ENCODE results near the gene VAX1. TPM values are rescaled to one million over a fixed set of nuclear protein-coding genes. Genes with fewer than 3 reads are reported as not detected.
"Not testable (repeated sequence)": the region's sequence is repeated elsewhere in the genome, so short reads cannot be mapped to it uniquely, and the experiment has no call there.

Gene VAX1
- total RNA-seq, 3 donors from 2014 or later (not counting 1 experiment from before 2014, with no cell fraction given): not detected

- ATAC-seq: no peak
- intact Hi-C loops (cut with micrococcal nuclease): no loop called here
These were observed 7.7 kb downstream of the VAX1 start for GRCh38 chr10:117130346-117130745.

DNA sequence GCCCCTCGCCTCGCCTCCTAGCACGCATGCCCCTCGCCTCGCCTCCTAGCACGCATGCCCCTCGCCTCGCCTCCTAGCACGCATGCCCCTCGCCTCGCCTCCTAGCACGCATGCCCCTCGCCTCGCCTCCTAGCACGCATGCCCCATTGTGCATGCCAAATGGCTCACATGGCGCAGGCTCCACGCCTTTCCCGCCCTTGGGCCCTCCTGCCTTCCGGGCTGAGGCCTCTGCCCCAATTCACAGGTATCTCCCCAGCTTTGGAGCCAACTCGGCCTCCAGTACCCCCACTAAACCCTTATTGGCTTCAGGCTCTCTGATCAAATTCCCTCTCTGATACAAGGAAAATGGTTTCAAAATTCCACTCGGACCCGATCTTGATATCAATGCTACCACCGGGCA is 11.4 kb downstream of the VAX1 start:
- peaks cover 30% of the 10 kb centered on the region for H3K27me3 ChIP-seq (ENCODE audit: control insufficient read depth, insufficient read depth, low read length)
- H3K4me1 ChIP-seq (ENCODE audit: control insufficient read depth, insufficient read depth, low read length); H3K27ac ChIP-seq (ENCODE audit: low read length); H3K4me3 ChIP-seq (ENCODE audit: low read length); ATAC-seq; H3K4me3 Mint-ChIP-seq; H3K9me3 Mint-ChIP-seq; H3K9me3 ChIP-seq (ENCODE audit: control insufficient read depth, insufficient read depth, low read length); DNase-seq; H3K4me1 Mint-ChIP-seq; H3K36me3 Mint-ChIP-seq; H3K36me3 ChIP-seq (ENCODE audit: control insufficient read depth, insufficient read depth, low read length); intact Hi-C loops (cut with micrococcal nuclease); H3K27ac Mint-ChIP-seq: not testable (repeated sequence)
- H3K27me3 Mint-ChIP-seq (ENCODE audit: low read depth in 2 of 2): peaks cover 29 to 49% of the 10 kb centered on the region in 2 donors
- 98% methylated on average over 15 of the region's 23 CpGs for WGBS (ENCODE audit: insufficient coverage)

More at GRCh38 chr10:117130346-117130745, 7.7 kb downstream of the VAX1 start:
- Mint-ChIP-seq H3K27ac (no peak overlapping the region), H3K27me3 (ENCODE audit: low read depth in 2 of 2) (peaks cover 55 to 74% of the 10 kb centered on the region in 2 donors), H3K36me3 (peaks cover 16% of the 10 kb centered on the region), H3K4me3 (no peak overlapping the region), H3K4me1 (peaks cover 14 to 17% of the 10 kb centered on the region in 2 donors), H3K9me3 (no peaks in the 10 kb centered on the region)
- Histone ChIP-seq H3K36me3 (ENCODE audit: control insufficient read depth, insufficient read depth, low read length) (no peaks in the 10 kb centered on the region), H3K27ac (ENCODE audit: low read length) (no peak overlapping the region), H3K4me1 (ENCODE audit: control insufficient read depth, insufficient read depth, low read length) (peaks cover 9% of the 10 kb centered on the region), H3K27me3 (ENCODE audit: control insufficient read depth, insufficient read depth, low read length) (peaks cover 54% of the 10 kb centered on the region), H3K4me3 (ENCODE audit: low read length) (no peak overlapping the region), H3K9me3 (ENCODE audit: control insufficient read depth, insufficient read depth, low read length) (no peaks in the 10 kb centered on the region)
- WGBS (ENCODE audit: insufficient coverage): 88% methylated on average over 2 of the region's 2 CpGs
- TF ChIP-seq, protein P1, sequence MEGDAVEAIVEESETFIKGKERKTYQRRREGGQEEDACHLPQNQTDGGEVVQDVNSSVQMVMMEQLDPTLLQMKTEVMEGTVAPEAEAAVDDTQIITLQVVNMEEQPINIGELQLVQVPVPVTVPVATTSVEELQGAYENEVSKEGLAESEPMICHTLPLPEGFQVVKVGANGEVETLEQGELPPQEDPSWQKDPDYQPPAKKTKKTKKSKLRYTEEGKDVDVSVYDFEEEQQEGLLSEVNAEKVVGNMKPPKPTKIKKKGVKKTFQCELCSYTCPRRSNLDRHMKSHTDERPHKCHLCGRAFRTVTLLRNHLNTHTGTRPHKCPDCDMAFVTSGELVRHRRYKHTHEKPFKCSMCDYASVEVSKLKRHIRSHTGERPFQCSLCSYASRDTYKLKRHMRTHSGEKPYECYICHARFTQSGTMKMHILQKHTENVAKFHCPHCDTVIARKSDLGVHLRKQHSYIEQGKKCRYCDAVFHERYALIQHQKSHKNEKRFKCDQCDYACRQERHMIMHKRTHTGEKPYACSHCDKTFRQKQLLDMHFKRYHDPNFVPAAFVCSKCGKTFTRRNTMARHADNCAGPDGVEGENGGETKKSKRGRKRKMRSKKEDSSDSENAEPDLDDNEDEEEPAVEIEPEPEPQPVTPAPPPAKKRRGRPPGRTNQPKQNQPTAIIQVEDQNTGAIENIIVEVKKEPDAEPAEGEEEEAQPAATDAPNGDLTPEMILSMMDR (IDR thresholded peaks at IDR 0.05): no peak
- no peak for DNase-seq

GRCh38 chr10:117126034-117126433 is 12.0 kb downstream of the VAX1 start:
- H3K9me3 Mint-ChIP-seq: no peaks in the 10 kb centered on the region
- Histone ChIP-seq H3K27ac (ENCODE audit: low read length) (no peak overlapping the region), H3K4me1 (ENCODE audit: control insufficient read depth, insufficient read depth, low read length) (no peaks in the 10 kb centered on the region), H3K36me3 (ENCODE audit: control insufficient read depth, insufficient read depth, low read length) (no peaks in the 10 kb centered on the region), H3K4me3 (ENCODE audit: low read length) (no peak overlapping the region), H3K9me3 (ENCODE audit: control insufficient read depth, insufficient read depth, low read length) (no peaks in the 10 kb centered on the region), H3K27me3 (ENCODE audit: control insufficient read depth, insufficient read depth, low read length) (peaks cover 25% of the 10 kb centered on the region)
- H3K4me1 Mint-ChIP-seq: peaks cover 0 to 4% of the 10 kb centered on the region in 2 donors
- intact Hi-C loops (cut with micrococcal nuclease): no loop called here
- TF ChIP-seq, protein P1 (IDR thresholded peaks at IDR 0.05): no peak
- WGBS (ENCODE audit: insufficient coverage): 79% methylated on average over 26 of the region's 26 CpGs
- H3K27me3 Mint-ChIP-seq (ENCODE audit: low read depth in 2 of 2): peaks cover 24 to 43% of the 10 kb centered on the region in 2 donors
- no peak overlapping the region for H3K4me3 Mint-ChIP-seq
- DNase-seq (no peak), ATAC-seq (no peak)
- H3K27ac Mint-ChIP-seq: no peak overlapping the region
- H3K36me3 Mint-ChIP-seq: no peaks in the 10 kb centered on the region

DNA sequence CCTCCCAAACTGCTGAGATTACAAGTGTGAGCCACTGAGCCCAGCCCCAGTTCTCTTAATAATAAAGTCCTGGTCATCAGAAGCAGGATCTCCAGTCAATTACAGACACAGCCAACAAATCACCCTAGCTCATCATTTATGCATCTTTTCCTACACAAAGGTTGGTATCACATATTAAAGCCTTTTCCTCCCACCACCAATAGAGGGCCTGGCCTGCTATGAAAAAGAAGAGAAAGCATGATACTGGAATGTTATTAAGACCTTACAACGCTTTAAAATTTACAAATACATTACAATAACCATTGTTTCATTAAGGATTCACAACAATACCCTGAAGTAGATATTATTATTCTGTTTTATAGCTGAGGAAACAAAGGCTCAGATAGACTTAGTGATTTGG is 25.9 kb downstream of the VAX1 start:
- Mint-ChIP-seq H3K4me1 (no peaks in the 10 kb centered on the region), H3K4me3 (no peak overlapping the region), H3K27me3 (ENCODE audit: low read depth in 2 of 2) (peaks cover 8 to 17% of the 10 kb centered on the region in 2 donors), H3K27ac (no peak overlapping the region), H3K36me3 (no peaks in the 10 kb centered on the region), H3K9me3 (no peaks in the 10 kb centered on the region)
- TF ChIP-seq, protein P1 (IDR thresholded peaks at IDR 0.05): no peak
- Histone ChIP-seq H3K27me3 (ENCODE audit: control insufficient read depth, insufficient read depth, low read length) (no peaks in the 10 kb centered on the region), H3K36me3 (ENCODE audit: control insufficient read depth, insufficient read depth, low read length) (no peaks in the 10 kb centered on the region), H3K4me3 (ENCODE audit: low read length) (no peak overlapping the region), H3K9me3 (ENCODE audit: control insufficient read depth, insufficient read depth, low read length) (no peaks in the 10 kb centered on the region), H3K27ac (ENCODE audit: low read length) (no peak overlapping the region), H3K4me1 (ENCODE audit: control insufficient read depth, insufficient read depth, low read length) (no peaks in the 10 kb centered on the region)
- no peak for ATAC-seq
- intact Hi-C loops (cut with micrococcal nuclease): no loop called here
- DNase-seq: no peak
- no CpG with 5 or more reads among the region's 1 CpG for WGBS (ENCODE audit: insufficient coverage)

Measured in natural killer cell (primary cell).